CD8-positive, alpha-beta memory T cell (primary cell): ENCODE measurements around the gene ZBTB16. TPM values are rescaled to one million over a fixed set of nuclear protein-coding genes. Genes with fewer than 3 reads are reported as not detected.

Experiments
- CTCF ChIA-PET: fragments of 350-600 bp; sonication (Branson Sonifier 250); formaldehyde crosslinking; loops from one replicate; lab custom pipeline; 2021; ENCODE audit warnings: antibody characterized with exemption; lab: Charles Lee
- POLR2A ChIA-PET: fragments of 350-600 bp; sonication (Branson Sonifier 250); formaldehyde crosslinking; loops from one replicate; lab custom pipeline; 2021; ENCODE audit warnings: antibody characterized with exemption; lab: Charles Lee
- DNase-seq, 5 donors: peaks; one replicate each; pipeline versions ENCODE4 v3.0.0 to v3.0.0-alpha.2; 2020 to 2022; ENCODE audit warnings: mixed read lengths in 1 of 5
- H3K27ac ChIP-seq: one replicate; pipeline ENCODE4 v1.7.0; 2013; ENCODE audit warnings: low read depth, mild to moderate bottlenecking, low read length, moderate library complexity
- H3K27me3 ChIP-seq: 2 replicates; pipeline ENCODE4 v1.7.0; 2013; ENCODE audit warnings: low read length, mild to moderate bottlenecking; ENCODE audit not compliant: insufficient read depth, poor library complexity, severe bottlenecking
- H3K36me3 ChIP-seq: 2 replicates; pipeline ENCODE4 v1.7.0; 2013; ENCODE audit warnings: mild to moderate bottlenecking, low read length, moderate library complexity; ENCODE audit not compliant: insufficient read depth
- H3K4me1 ChIP-seq: 2 replicates; pipeline ENCODE4 v1.7.0; 2013; ENCODE audit warnings: mild to moderate bottlenecking, low read length, moderate library complexity; ENCODE audit not compliant: insufficient read depth
- H3K4me3 ChIP-seq: 2 replicates; pipeline ENCODE4 v1.7.0; 2013; ENCODE audit warnings: mild to moderate bottlenecking, low read length
- H3K9me3 ChIP-seq: 2 replicates; pipeline ENCODE4 v1.7.0; 2013; ENCODE audit warnings: mild to moderate bottlenecking, low read length
- H3K27ac Mint-ChIP-seq, 8 donors: one replicate each; pipeline ENCODE4 v1.8.0; 2020 to 2021; ENCODE audit warnings: mixed read lengths in 8 of 8, mild to moderate bottlenecking in 6 of 8, inconsistent platforms in 3 of 8, moderate library complexity in 3 of 8
- H3K27me3 Mint-ChIP-seq, 2 donors: one replicate each; pipeline ENCODE4 v1.8.0; 2020 to 2021; ENCODE audit warnings: mixed read lengths in 2 of 2, mild to moderate bottlenecking in 1 of 2, moderate library complexity in 1 of 2
- H3K36me3 Mint-ChIP-seq, 3 donors: one replicate each; pipeline ENCODE4 v1.8.0; 2020 to 2021; ENCODE audit warnings: mixed read lengths in 3 of 3, inconsistent platforms in 1 of 3, mild to moderate bottlenecking in 1 of 3
- H3K4me1 Mint-ChIP-seq, 3 donors: one replicate each; pipeline ENCODE4 v1.8.0; 2020 to 2021; ENCODE audit warnings: mixed read lengths in 3 of 3, inconsistent platforms in 1 of 3, mild to moderate bottlenecking in 1 of 3
- H3K4me3 Mint-ChIP-seq, 7 donors: one replicate each; pipeline ENCODE4 v1.8.0; 2020 to 2021; ENCODE audit warnings: mixed read lengths in 7 of 7, mild to moderate bottlenecking in 6 of 7, moderate library complexity in 4 of 7, inconsistent platforms in 2 of 7
- H3K9me3 Mint-ChIP-seq, 5 donors: one replicate each; pipeline ENCODE4 v1.8.0; 2020 to 2022; ENCODE audit warnings: mixed read lengths in 5 of 5, mild to moderate bottlenecking in 3 of 5, moderate library complexity in 2 of 5, inconsistent platforms in 1 of 5
- polyA plus RNA-seq: library from polyadenylated mRNA; unstranded; fragments of 300-500 nt; fragmentation: Illumina TruSeq; gene quantifications from one replicate; pipeline ENCODE4 v1.2.3, GENCODE V29; 2021
- total RNA-seq, 2 experiments: library from RNA; stranded (reverse); gene quantifications; one replicate each; pipeline ENCODE4 v1.2.3, GENCODE V29; 2021

Gene ZBTB16
- total and polyA plus RNA-seq, 3 experiments from 2014 or later: 2.1 to 71.9 (median 2.2) TPM

DNA sequence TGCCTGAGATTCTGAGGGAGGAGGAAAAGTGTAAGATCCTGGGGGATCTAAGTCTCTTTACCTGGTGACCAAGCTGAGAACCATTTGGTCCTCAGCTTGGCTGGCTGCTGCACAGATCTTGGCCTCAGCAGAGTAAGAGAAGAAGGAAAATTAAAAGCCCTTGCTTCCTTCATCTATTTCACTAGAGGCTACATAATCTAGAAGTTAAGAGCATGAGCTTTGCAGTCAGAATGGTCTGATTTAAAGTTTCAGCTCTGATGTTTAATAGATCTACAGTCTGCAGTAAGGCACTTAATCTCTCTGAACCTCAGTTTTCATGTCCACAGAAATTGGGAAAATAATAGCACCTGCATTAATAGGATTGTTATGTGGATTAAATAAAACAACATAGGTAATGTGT, 3.1 kb upstream of the ZBTB16 start:
- no peaks in the 10 kb centered on the region for H3K36me3 ChIP-seq
- Mint-ChIP-seq H3K9me3 (no peaks in the 10 kb centered on the region), H3K36me3 (peaks cover 0 to 4% (median 0%) of the 10 kb centered on the region in 3 donors), H3K4me1 (peaks cover 7 to 20% (median 7%) of the 10 kb centered on the region in 3 donors), H3K27me3 (peaks cover 13 to 40% of the 10 kb centered on the region in 2 donors), H3K4me3 (no peak overlapping the region), H3K27ac (peak overlapping the region in 1 of 8 donors; percentile 49)
- POLR2A ChIA-PET: no interaction called here
- no peak overlapping the region for H3K4me3 ChIP-seq
- H3K4me1 ChIP-seq: peaks cover 8% of the 10 kb centered on the region
- H3K9me3 ChIP-seq: no peaks in the 10 kb centered on the region
- DNase-seq: no peak
- H3K27ac ChIP-seq: no peak overlapping the region
- H3K27me3 ChIP-seq: peaks cover 15% of the 10 kb centered on the region
- CTCF ChIA-PET: interaction anchor here (0.8 to 3.8 kb wide), 3 partner anchors 140 to 204 kb away, joined by 3 to 15 read pairs (median 3); no protein-coding TSS in a partner anchor

DNA sequence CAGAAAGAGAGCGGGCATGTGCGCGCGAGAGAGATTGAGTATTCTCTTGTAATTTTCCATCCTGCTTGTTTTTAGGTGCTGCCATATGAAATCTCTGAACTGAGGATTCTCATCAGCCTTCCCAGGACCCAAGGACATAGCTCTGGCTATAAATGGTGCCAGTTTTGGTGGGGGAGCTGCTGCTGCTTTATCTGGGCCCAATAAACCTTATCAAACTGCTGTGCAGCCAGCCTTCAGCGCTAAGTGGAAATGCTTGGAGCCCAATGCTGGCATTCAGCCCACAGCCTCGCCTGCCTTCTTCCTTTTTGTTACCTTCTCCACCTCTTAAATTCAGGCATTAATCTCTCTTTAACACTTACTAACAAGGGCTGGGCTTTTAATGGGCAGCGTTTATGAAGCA, 2.4 kb upstream of the ZBTB16 start:
- Histone ChIP-seq H3K27ac (no peak overlapping the region), H3K36me3 (no peaks in the 10 kb centered on the region), H3K9me3 (no peaks in the 10 kb centered on the region), H3K27me3 (peaks cover 15% of the 10 kb centered on the region), H3K4me1 (peaks cover 8% of the 10 kb centered on the region), H3K4me3 (no peak overlapping the region)
- H3K4me1 Mint-ChIP-seq: peaks cover 7 to 24% (median 9%) of the 10 kb centered on the region in 3 donors
- no peak for DNase-seq
- CTCF ChIA-PET: interaction anchor here (0.8 to 3.8 kb wide), 3 partner anchors 140 to 204 kb away, joined by 3 to 15 read pairs (median 3); no protein-coding TSS in a partner anchor
- peak overlapping the region in 3 of 8 donors; percentile 1 to 49 (median 20) for H3K27ac Mint-ChIP-seq
- POLR2A ChIA-PET: no interaction called here
- H3K27me3 Mint-ChIP-seq: peaks cover 18 to 39% of the 10 kb centered on the region in 2 donors
- peak overlapping the region in 2 of 7 donors; percentile 69 to 87 for H3K4me3 Mint-ChIP-seq
- H3K36me3 Mint-ChIP-seq: peaks cover 0 to 4% (median 0%) of the 10 kb centered on the region in 3 donors
- H3K9me3 Mint-ChIP-seq: no peaks in the 10 kb centered on the region

DNA sequence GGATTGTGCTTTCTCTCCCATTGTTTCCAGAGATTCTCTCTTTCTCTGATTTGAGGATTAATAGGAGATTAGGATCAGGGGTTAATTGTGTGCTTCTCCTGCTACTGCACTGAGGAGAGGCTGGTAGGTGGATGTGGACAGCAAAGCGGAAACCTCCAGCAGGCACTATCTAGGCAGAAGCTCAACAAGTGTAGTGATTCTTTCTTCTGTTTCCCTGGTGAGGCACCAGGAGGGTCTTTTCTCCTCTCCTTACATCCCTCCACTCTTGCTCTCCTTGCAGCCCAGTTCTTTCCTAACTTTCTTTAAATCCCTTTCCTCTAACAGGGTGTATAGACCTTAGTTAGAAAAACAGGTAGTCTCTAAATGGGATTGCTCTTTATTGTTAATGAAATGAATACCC, 1.9 kb upstream of the ZBTB16 start:
- Mint-ChIP-seq H3K36me3 (peaks cover 0 to 4% (median 0%) of the 10 kb centered on the region in 3 donors), H3K9me3 (no peaks in the 10 kb centered on the region), H3K4me1 (peaks cover 9 to 24% (median 10%) of the 10 kb centered on the region in 3 donors), H3K27ac (peak overlapping the region in 4 of 8 donors; percentile 1 to 49 (median 26)), H3K27me3 (peaks cover 18 to 36% of the 10 kb centered on the region in 2 donors), H3K4me3 (peak overlapping the region; percentile 29 to 96 (median 87))
- Histone ChIP-seq H3K4me1 (peaks cover 8% of the 10 kb centered on the region), H3K27ac (no peak overlapping the region), H3K9me3 (no peaks in the 10 kb centered on the region), H3K36me3 (no peaks in the 10 kb centered on the region), H3K4me3 (no peak overlapping the region), H3K27me3 (peaks cover 15% of the 10 kb centered on the region)
- no peak for DNase-seq
- ChIA-PET CTCF (interaction anchor here (2.5 to 3.8 kb wide), 2 partner anchors 102 to 203 kb away, joined by 7 to 15 read pairs; no protein-coding TSS in a partner anchor), POLR2A (no interaction called here)

DNA sequence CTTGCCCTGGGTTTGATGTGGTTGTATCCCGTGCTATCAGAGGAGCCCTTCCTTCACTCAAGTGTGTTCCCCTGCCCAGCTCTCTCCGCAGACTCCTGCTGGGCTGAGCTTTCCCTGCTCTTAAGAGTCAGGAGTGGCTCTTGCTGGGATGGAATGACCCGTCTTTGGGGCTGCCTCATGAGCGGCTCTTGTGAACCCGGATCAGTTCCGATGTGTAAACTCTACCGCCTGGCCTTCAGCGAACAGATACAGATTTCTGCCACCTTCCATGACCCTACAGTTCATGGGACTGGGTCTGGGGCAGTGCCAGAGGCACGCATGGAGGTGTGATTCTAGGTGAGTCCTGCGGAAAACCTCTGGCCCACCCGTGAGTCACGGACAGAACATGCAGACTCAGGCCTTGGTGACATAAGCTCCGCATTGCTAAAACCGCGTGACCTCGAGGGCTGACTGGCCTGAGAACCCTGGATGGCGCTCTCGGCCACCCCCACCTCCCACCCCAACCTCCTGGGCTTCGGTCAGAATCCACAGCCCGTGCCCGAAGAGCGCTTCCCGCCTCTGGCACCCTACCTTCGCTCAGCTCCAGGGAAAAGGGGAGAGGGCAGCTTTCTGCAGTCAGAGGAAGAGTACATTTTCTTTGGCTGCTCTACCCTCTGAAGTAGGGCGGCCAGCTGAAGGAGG, 1.3 kb upstream of the ZBTB16 start:
- Mint-ChIP-seq H3K27me3 (peaks cover 18 to 35% of the 10 kb centered on the region in 2 donors), H3K9me3 (no peaks in the 10 kb centered on the region), H3K27ac (peak overlapping the region in 1 of 8 donors; percentile 49), H3K4me3 (peak overlapping the region; percentile 39 to 96 (median 87)), H3K36me3 (peaks cover 0 to 4% (median 0%) of the 10 kb centered on the region in 3 donors), H3K4me1 (peaks cover 10 to 24% (median 13%) of the 10 kb centered on the region in 3 donors)
- no peak for DNase-seq
- peaks cover 15% of the 10 kb centered on the region for H3K27me3 ChIP-seq
- H3K27ac ChIP-seq: no peak overlapping the region
- no peak overlapping the region for H3K4me3 ChIP-seq
- peaks cover 8% of the 10 kb centered on the region for H3K4me1 ChIP-seq
- POLR2A ChIA-PET: no interaction called here
- H3K36me3 ChIP-seq: no peaks in the 10 kb centered on the region
- CTCF ChIA-PET: interaction anchor here (0.7 to 2.5 kb wide), 5 partner anchors 22 to 204 kb away, joined by 3 to 7 read pairs (median 4); no protein-coding TSS in a partner anchor
- no peaks in the 10 kb centered on the region for H3K9me3 ChIP-seq

DNA sequence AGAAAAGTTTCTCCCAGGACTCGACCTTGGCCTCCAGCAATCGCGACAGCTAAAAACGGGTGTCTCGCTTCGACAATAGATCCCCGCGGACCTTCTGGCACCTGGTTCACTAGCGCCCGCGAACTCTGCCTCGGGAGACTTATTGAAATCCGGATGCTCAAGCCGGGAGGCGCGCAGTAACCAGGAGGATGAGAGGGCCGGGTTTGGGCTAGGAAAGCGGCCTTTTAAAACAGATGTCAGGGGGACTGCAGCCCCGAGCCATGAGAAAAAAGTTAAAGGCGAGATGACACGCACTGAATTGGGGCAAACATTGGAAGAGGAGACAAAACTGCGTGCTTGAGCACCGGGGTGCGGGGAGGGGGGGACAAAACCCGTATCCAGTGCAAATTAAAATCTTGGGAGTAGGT, 637 bp upstream of the ZBTB16 start:
- Mint-ChIP-seq H3K9me3 (no peaks in the 10 kb centered on the region), H3K27me3 (peaks cover 18 to 28% of the 10 kb centered on the region in 2 donors), H3K4me3 (peak overlapping the region; percentile 87 to 96 (median 95)), H3K36me3 (peaks cover 0 to 4% (median 0%) of the 10 kb centered on the region in 3 donors), H3K4me1 (peaks cover 14 to 24% (median 16%) of the 10 kb centered on the region in 3 donors), H3K27ac (peak overlapping the region in 7 of 8 donors; percentile 72 to 92 (median 82))
- Histone ChIP-seq H3K4me3 (peak overlapping the region; percentile 46), H3K27ac (peak overlapping the region; percentile 28), H3K27me3 (peaks cover 15% of the 10 kb centered on the region), H3K4me1 (peaks cover 8% of the 10 kb centered on the region), H3K36me3 (no peaks in the 10 kb centered on the region), H3K9me3 (no peaks in the 10 kb centered on the region)
- DNase-seq: peak in 1 of 5 donors; percentile 7
- CTCF ChIA-PET: interaction anchor here (0.7 to 2.5 kb wide), 6 partner anchors 15 to 203 kb away, joined by 3 to 10 read pairs (median 4); no protein-coding TSS in a partner anchor
- POLR2A ChIA-PET: interaction anchor here (0.7 kb wide), 1 partner anchor 134 kb away, joined by 4 read pairs; no protein-coding TSS in a partner anchor

GRCh38 chr11:114059984-114060391, 477 bp downstream of the ZBTB16 start:
- Mint-ChIP-seq H3K4me1 (peaks cover 16 to 24% (median 19%) of the 10 kb centered on the region in 3 donors), H3K4me3 (peak overlapping the region; percentile 88 to 96 (median 95)), H3K27me3 (peaks cover 18 to 24% of the 10 kb centered on the region in 2 donors), H3K9me3 (no peaks in the 10 kb centered on the region), H3K36me3 (peaks cover 0 to 4% (median 3%) of the 10 kb centered on the region in 3 donors), H3K27ac (peak overlapping the region in 7 of 8 donors; percentile 23 to 97 (median 93))
- Histone ChIP-seq H3K9me3 (no peaks in the 10 kb centered on the region), H3K36me3 (no peaks in the 10 kb centered on the region), H3K27ac (peak overlapping the region; percentile 16), H3K4me3 (peak overlapping the region; percentile 69), H3K27me3 (peaks cover 15% of the 10 kb centered on the region), H3K4me1 (peaks cover 8% of the 10 kb centered on the region)
- POLR2A ChIA-PET: interaction anchor here (0.6 to 1.3 kb wide), 3 partner anchors 15 to 131 kb away, joined by 3 to 4 read pairs (median 3); no protein-coding TSS in a partner anchor
- peak in 3 of 5 donors; percentile 33 to 49 (median 39) for DNase-seq
- CTCF ChIA-PET: interaction anchor here (0.7 to 3.2 kb wide), 20 partner anchors 8 to 202 kb away, joined by 3 to 15 read pairs (median 4); no protein-coding TSS in a partner anchor

- peak overlapping the region; percentile 43 for H3K27ac ChIP-seq
- Mint-ChIP-seq H3K36me3 (peaks cover 0 to 5% (median 4%) of the 10 kb centered on the region in 3 donors), H3K27me3 (peaks cover 18 to 24% of the 10 kb centered on the region in 2 donors), H3K9me3 (no peaks in the 10 kb centered on the region), H3K27ac (peak overlapping the region in 7 of 8 donors; percentile 23 to 97 (median 94)), H3K4me3 (peak overlapping the region; percentile 88 to 97 (median 95)), H3K4me1 (peaks cover 19 to 24% (median 24%) of the 10 kb centered on the region in 3 donors)
- peak in 2 of 5 donors; percentile 38 to 51 for DNase-seq
- H3K4me1 ChIP-seq: peaks cover 8% of the 10 kb centered on the region
- ChIA-PET CTCF (interaction anchor here (0.7 to 3.2 kb wide), 21 partner anchors 8 to 201 kb away, joined by 3 to 15 read pairs (median 4); no protein-coding TSS in a partner anchor), POLR2A (interaction anchor here (0.6 to 1.3 kb wide), 4 partner anchors 14 to 131 kb away, joined by 3 to 4 read pairs (median 4); no protein-coding TSS in a partner anchor)
- H3K27me3 ChIP-seq: peaks cover 15% of the 10 kb centered on the region
- H3K9me3 ChIP-seq: no peaks in the 10 kb centered on the region
- H3K4me3 ChIP-seq: peak overlapping the region; percentile 69
- H3K36me3 ChIP-seq: no peaks in the 10 kb centered on the region
Measured at GRCh38 chr11:114060392-114061047, 1.0 kb downstream of the ZBTB16 start.
